ENCODE measurements around the gene ST6GALNAC4.
A peak's percentile ranks its signal among the peaks of the same experiment; 100 is the strongest.

Gene ST6GALNAC4

DNA sequence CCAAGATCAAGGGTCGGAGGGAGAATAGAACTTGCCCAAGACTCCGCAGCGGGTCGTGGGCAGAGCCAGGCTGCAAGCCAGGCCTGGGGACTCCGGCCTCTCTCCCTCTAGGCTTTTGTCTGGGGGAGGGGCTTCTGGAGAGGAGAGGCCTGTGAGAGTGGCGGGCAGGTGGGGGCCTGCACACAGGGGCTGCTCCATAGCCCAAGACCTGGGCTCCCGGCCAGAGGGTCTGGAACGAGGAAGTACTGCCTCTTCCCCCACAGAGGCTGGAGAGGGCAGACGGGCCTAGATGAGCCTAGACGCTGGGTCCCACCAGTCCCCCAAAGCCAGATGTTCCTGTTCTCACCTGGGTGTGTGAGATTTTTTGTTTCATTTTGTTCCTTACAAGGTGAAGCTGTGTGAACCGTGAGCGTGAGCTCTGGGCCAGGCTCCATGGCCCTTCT is 12.3 kb downstream of the ST6GALNAC4 start:
- H3K9ac ChIP-seq (ENCODE audit: low read depth, low read length, poor library complexity) = no peak overlapping the region
- peak overlapping the region; percentile 4 for H2BK15ac ChIP-seq (ENCODE audit: low read length)
- peaks cover 10 to 24% of the 10 kb centered on the region in 2 donors for H3K4me1 ChIP-seq (ENCODE audit: control insufficient read depth in 2 of 2, insufficient read depth in 1 of 2, low read depth in 1 of 2, low read length in 2 of 2)
- no peak overlapping the region for H2BK12ac ChIP-seq (ENCODE audit: low read length)
- peak overlapping the region; percentile 24 for H3K4ac ChIP-seq (ENCODE audit: low read length)
- H3K27ac ChIP-seq (replicated peaks; ENCODE audit: low read length) = no peak overlapping the region
- no peaks in the 10 kb centered on the region for H3K36me3 ChIP-seq (replicated peaks in 1 of 2; ENCODE audit: control insufficient read depth in 2 of 2, insufficient read depth in 2 of 2, low read length in 2 of 2)
- peak overlapping the region; percentile 58 for H2AK5ac ChIP-seq (ENCODE audit: low read depth, low read length)
- H3K4me3 ChIP-seq (ENCODE audit: low read length in 2 of 2) = no peak overlapping the region
- no peak overlapping the region for H3K4me2 ChIP-seq (ENCODE audit: insufficient read depth, low read length, poor library complexity, severe bottlenecking)
- no CpG with 5 or more reads among the region's 12 CpGs for WGBS, 2 donors (ENCODE audit: extremely low coverage in 2 of 2, insufficient read length in 2 of 2, insufficient replicate concordance in 1 of 2)
- H2AFZ ChIP-seq (ENCODE audit: low read length) = peak overlapping the region; percentile 57
- H2BK120ac ChIP-seq (ENCODE audit: low read depth, low read length) = no peak overlapping the region
- no peak overlapping the region for H4K91ac ChIP-seq (ENCODE audit: low read depth, low read length, poor library complexity)
- H3K18ac ChIP-seq (ENCODE audit: low read length) = peak overlapping the region; percentile 13
- H3K27me3 ChIP-seq (ENCODE audit: control insufficient read depth in 3 of 3, insufficient read depth in 3 of 3, low read depth in 1 of 3, low read length in 3 of 3) = no peaks in the 10 kb centered on the region
- no peak overlapping the region for H3K14ac ChIP-seq (ENCODE audit: low read length)
- peak overlapping the region; percentile 8 for H3K23ac ChIP-seq (ENCODE audit: low read depth, low read length, poor library complexity)
- H2BK5ac ChIP-seq (ENCODE audit: low read length) = no peak overlapping the region
- no peaks in the 10 kb centered on the region for H3K9me3 ChIP-seq (replicated peaks in 1 of 2; ENCODE audit: control insufficient read depth in 2 of 2, insufficient read depth in 1 of 2, low read depth in 1 of 2, low read length in 2 of 2)
- DNase-seq (ENCODE audit: low spot score) = no peak
- peaks cover 4% of the 10 kb centered on the region for H3K79me1 ChIP-seq (ENCODE audit: low read depth, low read length)
- no peak overlapping the region for H4K8ac ChIP-seq (ENCODE audit: low read depth, low read length)

DNA sequence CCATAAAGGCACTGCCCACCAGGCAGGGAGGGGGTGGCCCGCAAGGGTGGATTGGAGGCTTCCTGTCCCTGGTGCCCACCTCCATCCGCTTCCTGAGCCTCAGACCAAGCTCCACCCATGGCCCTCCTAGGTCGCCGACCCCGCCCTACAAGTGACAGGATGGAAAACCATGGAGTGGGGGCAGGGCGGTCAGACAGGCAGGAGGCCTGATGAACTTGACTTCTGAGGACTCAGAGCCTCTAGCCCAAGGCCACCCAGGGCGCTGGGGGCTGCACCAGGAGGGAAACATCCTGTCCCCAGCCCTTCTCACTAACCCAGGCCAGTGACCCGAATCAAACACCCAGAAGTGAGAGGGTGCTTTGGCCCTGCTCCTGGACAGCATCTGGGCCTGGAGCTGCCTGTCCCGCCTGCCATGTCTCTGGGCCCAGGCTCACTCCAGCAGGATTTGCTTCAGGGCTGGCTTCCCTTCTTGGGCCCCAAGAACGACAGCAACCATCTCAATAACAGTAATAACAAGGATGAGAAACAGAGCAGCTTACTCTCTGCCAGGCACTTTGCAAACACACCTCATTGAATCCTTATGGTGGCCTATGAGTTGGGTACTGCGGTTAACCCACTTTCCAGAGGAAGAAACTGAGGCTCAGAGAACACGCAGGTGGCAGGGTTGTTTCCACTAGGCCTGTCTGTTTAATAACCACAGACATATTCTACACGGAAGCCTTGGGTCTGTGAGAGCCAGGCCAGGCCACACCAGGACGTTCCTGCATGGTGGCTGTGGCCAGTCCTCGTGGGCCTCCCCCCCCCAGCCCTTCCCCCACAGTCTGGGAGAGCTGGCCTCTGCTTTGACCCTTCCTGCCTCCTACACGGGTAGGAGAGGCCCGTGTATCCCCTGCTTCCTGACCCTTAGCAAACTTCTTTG is 13.0 kb downstream of the ST6GALNAC4 start:
- Histone ChIP-seq H3K4me3 (ENCODE audit: low read length in 2 of 2) (no peak overlapping the region), H3K27ac (replicated peaks; ENCODE audit: low read length) (no peak overlapping the region), H3K79me1 (ENCODE audit: low read depth, low read length) (peaks cover 3% of the 10 kb centered on the region), H3K14ac (ENCODE audit: low read length) (no peak overlapping the region), H2BK5ac (ENCODE audit: low read length) (no peak overlapping the region), H3K4me2 (ENCODE audit: insufficient read depth, low read length, poor library complexity, severe bottlenecking) (no peak overlapping the region), H3K4ac (ENCODE audit: low read length) (no peak overlapping the region), H2BK12ac (ENCODE audit: low read length) (no peak overlapping the region), H3K27me3 (ENCODE audit: control insufficient read depth in 3 of 3, insufficient read depth in 3 of 3, low read depth in 1 of 3, low read length in 3 of 3) (no peaks in the 10 kb centered on the region), H3K18ac (ENCODE audit: low read length) (peak overlapping the region; percentile 74), H2BK15ac (ENCODE audit: low read length) (peak overlapping the region; percentile 4), H3K23ac (ENCODE audit: low read depth, low read length, poor library complexity) (peak overlapping the region; percentile 68), H3K4me1 (ENCODE audit: control insufficient read depth in 2 of 2, insufficient read depth in 1 of 2, low read depth in 1 of 2, low read length in 2 of 2) (peaks cover 10 to 25% of the 10 kb centered on the region in 2 donors), H2AK5ac (ENCODE audit: low read depth, low read length) (peak overlapping the region; percentile 78), H2AFZ (ENCODE audit: low read length) (peak overlapping the region; percentile 57), H3K9ac (ENCODE audit: low read depth, low read length, poor library complexity) (no peak overlapping the region), H4K8ac (ENCODE audit: low read depth, low read length) (no peak overlapping the region), H3K9me3 (replicated peaks in 1 of 2; ENCODE audit: control insufficient read depth in 2 of 2, insufficient read depth in 1 of 2, low read depth in 1 of 2, low read length in 2 of 2) (no peaks in the 10 kb centered on the region), H4K91ac (ENCODE audit: low read depth, low read length, poor library complexity) (no peak overlapping the region), H2BK120ac (ENCODE audit: low read depth, low read length) (no peak overlapping the region), H3K36me3 (replicated peaks in 1 of 2; ENCODE audit: control insufficient read depth in 2 of 2, insufficient read depth in 2 of 2, low read length in 2 of 2) (no peaks in the 10 kb centered on the region)
- WGBS, 2 donors (ENCODE audit: extremely low coverage in 2 of 2, insufficient read length in 2 of 2, insufficient replicate concordance in 1 of 2) = no CpG with 5 or more reads among the region's 17 CpGs
- DNase-seq (ENCODE audit: low spot score) = no peak

DNA sequence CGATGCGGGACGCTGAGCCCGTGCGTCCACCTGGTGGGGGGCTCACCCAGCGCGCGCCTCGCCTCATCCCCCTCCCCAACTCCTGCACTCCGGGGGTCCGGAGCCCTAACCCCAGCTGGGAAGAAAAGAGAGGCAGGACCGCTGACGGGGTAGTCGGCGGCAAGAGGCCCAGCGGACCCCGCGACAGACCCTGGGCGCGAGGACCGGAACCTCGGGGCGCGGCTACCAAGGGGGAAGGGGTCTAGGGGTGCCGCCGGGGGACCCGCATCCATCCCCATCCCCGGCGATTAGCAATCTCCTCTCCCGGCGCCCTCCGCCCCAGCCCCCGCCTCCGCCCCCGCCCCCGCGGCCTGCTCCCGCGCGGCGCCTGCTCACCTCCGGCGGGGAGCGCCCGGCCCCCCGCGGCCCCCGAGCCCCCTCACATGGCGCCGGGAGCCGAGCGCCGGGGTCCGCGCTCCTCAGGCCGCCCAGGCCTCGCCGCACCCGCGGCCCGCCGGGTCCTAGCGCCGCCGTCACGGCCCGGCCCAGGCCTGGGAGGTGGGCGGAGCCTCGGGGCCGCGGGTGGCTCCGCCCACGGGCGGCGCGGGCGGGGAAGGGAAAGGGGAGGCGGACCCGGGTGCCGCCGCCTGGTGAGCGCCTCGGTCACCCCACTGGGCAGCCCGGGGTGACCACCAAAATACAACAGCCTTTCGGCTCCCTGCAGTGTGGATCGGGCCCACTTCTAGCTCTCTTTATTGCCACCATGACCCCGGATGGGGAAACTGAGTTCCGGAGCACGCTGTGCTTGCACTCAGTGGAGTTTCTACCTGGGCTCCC is 17.5 kb downstream of the ST6GALNAC4 start, which contains the start of gene ST6GALNAC6:
ST6GALNAC6 (minus strand) TSS at position 476 of the 816 bp plus-strand sequence. CDS start 1,622 bp downstream, outside the sequence.
- H3K4me1 ChIP-seq (ENCODE audit: control insufficient read depth in 2 of 2, insufficient read depth in 1 of 2, low read depth in 1 of 2, low read length in 2 of 2) = peaks cover 25 to 31% of the 10 kb centered on the region in 2 donors
- H3K27me3 ChIP-seq (ENCODE audit: control insufficient read depth in 3 of 3, insufficient read depth in 3 of 3, low read depth in 1 of 3, low read length in 3 of 3) = no peaks in the 10 kb centered on the region
- peaks cover 4 to 15% of the 10 kb centered on the region in 2 donors for H3K9me3 ChIP-seq (replicated peaks in 1 of 2; ENCODE audit: control insufficient read depth in 2 of 2, insufficient read depth in 1 of 2, low read depth in 1 of 2, low read length in 2 of 2)
- peak; percentile 59 for DNase-seq (ENCODE audit: low spot score)
- peak within 1 kb of the TSS; percentile 63 for H2BK12ac ChIP-seq (ENCODE audit: low read length)
- H2BK120ac ChIP-seq (ENCODE audit: low read depth, low read length) = peak within 1 kb of the TSS; percentile 67
- peaks cover 20 to 22% of the 10 kb centered on the region in 2 donors for H3K36me3 ChIP-seq (replicated peaks in 1 of 2; ENCODE audit: control insufficient read depth in 2 of 2, insufficient read depth in 2 of 2, low read length in 2 of 2)
- peak within 1 kb of the TSS; percentile 90 for H3K14ac ChIP-seq (ENCODE audit: low read length)
- H4K91ac ChIP-seq (ENCODE audit: low read depth, low read length, poor library complexity) = no peak within 1 kb of the TSS
- peak within 1 kb of the TSS; percentile 95 for H3K4ac ChIP-seq (ENCODE audit: low read length)
- H2AFZ ChIP-seq (ENCODE audit: low read length) = peak within 1 kb of the TSS; percentile 92
- peak within 1 kb of the TSS; percentile 91 for H2BK5ac ChIP-seq (ENCODE audit: low read length)
- peaks cover 6% of the 10 kb centered on the region for H3K79me1 ChIP-seq (ENCODE audit: low read depth, low read length)
- peak within 1 kb of the TSS; percentile 86 for H3K4me2 ChIP-seq (ENCODE audit: insufficient read depth, low read length, poor library complexity, severe bottlenecking)
- peak within 1 kb of the TSS; percentile 93 for H3K18ac ChIP-seq (ENCODE audit: low read length)
- H3K23ac ChIP-seq (ENCODE audit: low read depth, low read length, poor library complexity) = peak within 1 kb of the TSS; percentile 60
- H4K8ac ChIP-seq (ENCODE audit: low read depth, low read length) = no peak within 1 kb of the TSS
- peak within 1 kb of the TSS; percentile 91 for H3K9ac ChIP-seq (ENCODE audit: low read depth, low read length, poor library complexity)
- peak within 1 kb of the TSS; percentile 73 for H2BK15ac ChIP-seq (ENCODE audit: low read length)
- H3K27ac ChIP-seq (replicated peaks; ENCODE audit: low read length) = peak within 1 kb of the TSS; percentile 54
- H2AK5ac ChIP-seq (ENCODE audit: low read depth, low read length) = peak within 1 kb of the TSS; percentile 99
- WGBS, 2 donors (ENCODE audit: extremely low coverage in 2 of 2, insufficient read length in 2 of 2, insufficient replicate concordance in 1 of 2) = no CpG with 5 or more reads among the region's 89 CpGs
- H3K4me3 ChIP-seq (ENCODE audit: low read length in 2 of 2) = peak within 1 kb of the TSS; percentile 84 to 89
